Frontal cortex (tissue), 4 donors: Measurements from ENCODE around the gene CABLES1. TPM values are rescaled to one million over a fixed set of nuclear protein-coding genes. Genes with fewer than 3 reads are reported as not detected.
"Not testable (repeated sequence)": the region's sequence is repeated elsewhere in the genome, so short reads cannot be mapped to it uniquely, and the experiment has no call there.

Experiments used
- DNase-seq, 2 donors: peaks; one replicate each; pipeline ENCODE4 v3.0.0; 2012; ENCODE audit warnings: low spot score in 2 of 2
- FAIRE-seq: peaks from 2 replicates; lab custom pipeline; 2012; peaks lifted over from hg19 to GRCh38; lab: Jason Lieb, UNC
- total RNA-seq: library from RNA; depleted of rRNA; stranded (reverse); fragments of >200 nt; gene quantifications from one replicate; pipeline ENCODE4 v1.2.3, GENCODE V29; 2014
- donor health status: control.
- donor health status: control.
- donor health status: control.

CABLES1 gene
- total RNA-seq, 1 donor from 2014 or later, result 4.9 TPM

DNA sequence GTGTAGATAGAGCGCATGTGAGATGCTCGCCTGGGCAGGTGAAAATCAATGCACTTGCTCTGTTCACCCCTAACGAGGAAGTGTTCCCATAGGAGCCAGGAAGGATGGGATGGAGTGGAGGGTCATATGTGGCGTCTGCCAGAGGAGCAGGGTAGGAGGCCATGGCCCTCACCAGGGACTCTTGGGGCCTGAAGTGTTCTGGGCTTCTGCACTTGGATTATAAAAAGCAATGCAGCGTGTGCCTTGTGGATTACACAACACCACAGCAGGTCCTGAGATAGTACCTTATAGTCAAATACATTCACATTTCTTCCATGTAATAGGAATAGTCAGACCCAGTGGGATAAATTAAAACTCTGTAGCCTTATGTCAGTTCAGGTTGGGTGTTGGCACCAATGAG lies 100.1 kb downstream of the CABLES1 start:
- FAIRE-seq (no peak), DNase-seq (no peak)

GRCh38 chr18:23235860-23236259 lies 100.6 kb downstream of the CABLES1 start:
- FAIRE-seq (no peak), DNase-seq (no peak)

DNA sequence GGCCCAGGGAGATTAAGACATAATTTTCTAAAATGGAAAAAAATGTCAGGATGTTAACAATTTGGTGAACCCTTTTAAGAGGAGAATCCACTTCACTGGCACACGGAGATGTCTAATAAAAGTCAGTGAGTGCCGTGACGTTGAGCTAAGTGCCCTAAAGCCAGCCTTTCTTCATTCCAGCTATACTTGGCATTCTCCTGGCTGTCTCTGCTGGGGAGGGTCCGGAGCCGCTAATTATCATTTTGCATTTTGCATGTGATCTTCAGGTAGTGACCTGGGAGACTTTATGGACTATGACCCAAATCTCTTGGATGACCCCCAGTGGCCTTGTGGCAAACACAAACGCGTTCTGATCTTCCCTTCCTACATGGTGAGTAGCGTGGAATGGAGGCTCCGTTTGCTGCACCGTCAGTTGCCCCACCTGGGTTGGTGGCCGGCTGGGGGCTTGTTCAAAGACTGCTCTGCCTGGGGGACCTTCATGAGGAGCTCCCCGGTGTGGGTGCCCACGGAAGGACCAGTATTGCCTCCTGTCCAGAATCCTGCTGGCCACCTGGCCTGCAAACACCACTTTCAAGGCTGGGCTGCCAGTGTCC lies 101.7 kb downstream of the CABLES1 start:
- no peak for FAIRE-seq
- DNase-seq, result no peak

GRCh38 chr18:23237524-23238151 lies 102.4 kb downstream of the CABLES1 start:
- FAIRE-seq (no peak), DNase-seq (no peak)

DNA sequence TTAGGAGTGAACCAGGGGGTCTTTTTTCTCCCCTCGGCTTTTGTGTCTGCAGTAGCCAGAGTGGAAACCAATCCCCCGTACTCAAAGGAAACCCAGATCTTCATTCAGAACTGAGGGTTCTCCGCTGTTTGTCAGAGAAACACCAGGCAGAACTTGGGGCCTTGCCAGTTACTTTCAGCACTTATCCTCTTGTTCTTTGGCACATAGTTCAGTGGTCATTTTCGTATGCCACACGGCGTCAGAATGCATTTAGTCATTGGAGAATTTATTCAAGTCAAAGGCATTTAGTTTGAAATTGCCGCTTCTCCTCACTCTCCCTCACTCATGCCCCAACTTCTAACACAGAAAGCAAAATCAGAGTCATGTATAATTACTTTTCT lies 102.9 kb downstream of the CABLES1 start:
- FAIRE-seq, result no peak

GRCh38 chr18:23238651-23239349 lies 103.5 kb downstream of the CABLES1 start:
- DNase-seq (no peak), FAIRE-seq (no peak)

More for the DNA sequence above, 102.9 kb downstream of the CABLES1 start:
- no peak for DNase-seq

DNA sequence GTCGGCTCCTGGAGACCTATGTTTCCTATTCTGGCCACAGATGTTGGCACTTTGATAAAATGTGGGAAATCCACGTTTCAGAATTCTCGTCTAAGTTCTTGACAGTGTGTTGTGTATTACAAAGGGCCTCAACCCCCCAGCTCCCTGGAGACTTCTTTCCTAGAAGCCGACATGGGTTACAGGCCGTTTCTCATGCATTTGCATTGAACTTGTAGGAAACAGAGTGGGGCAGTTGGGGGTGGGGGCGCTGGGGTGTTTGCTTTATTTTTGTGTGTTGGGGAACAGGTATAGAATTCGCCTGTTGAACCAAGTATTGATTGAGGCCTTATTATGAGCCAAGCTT lies 104.0 kb downstream of the CABLES1 start:
- FAIRE-seq, result no peak
- no peak for DNase-seq

GRCh38 chr18:23239885-23240608 lies 104.8 kb downstream of the CABLES1 start:
- no peak for DNase-seq
- no peak for FAIRE-seq

- DNase-seq, result no peak
- no peak for FAIRE-seq
Measured at GRCh38 chr18:23240609-23240930, 105.3 kb downstream of the CABLES1 start.

- FAIRE-seq, DNase-seq: not testable (repeated sequence)
Measured at GRCh38 chr18:23241833-23242496, 106.7 kb downstream of the CABLES1 start.

- DNase-seq, result no peak
- FAIRE-seq, result no peak
Measured at GRCh38 chr18:23243178-23243577, 107.9 kb downstream of the CABLES1 start.

DNA sequence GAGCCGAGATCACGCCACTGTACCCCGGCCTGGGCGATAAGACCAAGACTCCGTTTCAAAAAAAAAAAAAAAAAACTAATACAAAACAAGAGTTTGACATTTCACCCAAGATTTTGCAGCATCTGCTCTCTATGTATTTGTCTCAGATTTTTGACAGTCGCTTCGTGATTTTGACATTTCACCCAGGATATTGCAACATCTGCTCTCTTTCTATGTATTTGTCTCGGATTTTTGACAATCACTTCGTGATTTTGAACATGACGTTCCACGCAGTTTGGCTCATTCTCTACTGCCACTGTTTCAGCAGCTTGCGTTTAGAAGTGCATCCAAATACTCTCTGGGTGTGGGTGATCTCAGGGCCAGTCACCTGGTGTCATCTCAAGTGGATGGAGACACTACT lies 108.5 kb downstream of the CABLES1 start:
- DNase-seq (no peak), FAIRE-seq (no peak)

GRCh38 chr18:23244401-23244800 lies 109.1 kb downstream of the CABLES1 start:
- DNase-seq (no peak), FAIRE-seq (no peak)

DNA sequence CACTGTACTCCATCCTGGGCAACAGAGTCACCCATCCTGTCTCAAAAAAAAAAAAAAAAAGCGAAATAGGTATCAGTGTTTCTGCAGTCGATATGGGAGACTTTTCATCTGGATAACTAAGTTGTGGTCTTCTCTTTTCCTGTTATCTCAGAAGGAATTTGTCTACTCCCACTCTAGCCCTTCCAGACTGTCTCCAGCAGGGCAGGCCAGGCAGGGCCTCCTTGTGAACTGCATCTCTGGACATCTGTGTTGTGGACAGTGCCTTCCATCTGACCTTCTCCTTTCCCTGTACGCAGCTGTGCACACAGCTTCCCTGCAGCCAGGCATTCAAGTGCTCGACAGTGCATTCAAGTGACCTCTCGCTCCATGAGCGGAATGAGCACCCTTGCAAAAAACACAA lies 110.2 kb downstream of the CABLES1 start:
- DNase-seq (no peak), FAIRE-seq (no peak)

DNA sequence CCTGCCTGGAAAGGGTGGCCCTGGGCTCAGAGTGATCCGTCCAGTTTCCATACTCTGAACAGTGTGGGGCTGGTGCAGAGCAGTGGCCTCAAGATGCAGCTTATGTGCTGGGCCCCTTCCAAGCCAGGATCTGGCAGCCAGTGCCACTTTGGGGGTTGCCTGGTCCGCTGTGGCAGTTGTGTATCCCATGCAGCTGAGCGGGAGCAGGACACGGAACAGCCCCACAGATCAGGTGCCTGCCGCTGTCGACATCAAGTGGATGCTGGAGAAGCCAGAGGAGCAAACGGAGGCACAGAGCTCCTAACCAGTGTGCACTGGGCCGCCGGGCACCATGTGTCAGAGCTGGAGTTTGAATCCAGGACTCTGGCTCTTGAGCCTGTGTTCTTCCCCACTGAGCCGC lies 112.0 kb downstream of the CABLES1 start:
- no peak for DNase-seq
- no peak for FAIRE-seq

DNA sequence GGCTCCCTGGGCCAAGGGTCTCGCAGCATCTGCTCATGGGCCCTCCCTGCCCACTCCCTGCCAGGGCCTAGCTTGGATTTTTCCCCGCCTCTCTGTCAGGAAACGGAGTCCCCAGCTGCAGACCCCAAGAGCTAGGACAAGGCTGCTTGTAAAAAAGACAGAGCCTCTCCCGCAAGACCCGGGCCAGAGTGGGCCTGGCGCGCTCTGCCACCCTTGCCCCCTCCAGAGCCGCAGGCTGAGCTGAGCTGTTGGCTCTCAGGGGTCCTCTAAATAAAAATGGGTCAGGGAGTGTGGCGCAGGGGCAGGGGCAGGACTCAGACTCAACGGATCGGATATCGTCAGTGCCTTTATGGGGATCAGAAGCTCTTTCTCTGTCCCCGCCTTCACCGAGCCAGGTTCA lies 112.6 kb downstream of the CABLES1 start:
- FAIRE-seq (no peak), DNase-seq (no peak)

DNA sequence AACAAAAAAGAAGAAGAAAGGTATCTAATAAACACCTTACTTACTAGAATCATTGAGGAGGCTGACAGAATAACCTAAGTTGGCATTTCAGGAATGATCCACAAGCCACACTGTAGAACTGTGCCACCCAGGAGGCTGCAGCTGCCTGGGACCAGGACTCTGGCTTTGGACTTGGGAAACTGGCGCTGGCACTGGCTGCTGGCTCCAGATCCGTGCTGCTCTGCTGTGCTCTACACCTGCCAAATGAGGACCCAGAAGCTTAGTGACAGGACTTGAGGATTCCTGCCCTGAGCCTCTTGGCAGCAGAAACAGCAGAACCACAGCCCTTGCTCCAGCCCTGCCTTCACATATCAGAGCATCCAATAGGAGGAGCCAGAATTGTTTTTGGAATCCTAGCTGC lies 113.5 kb downstream of the CABLES1 start:
- DNase-seq (no peak), FAIRE-seq (no peak)

GRCh38 chr18:23249348-23249747 lies 114.1 kb downstream of the CABLES1 start:
- no peak for DNase-seq
- FAIRE-seq, result no peak

- DNase-seq (no peak), FAIRE-seq (no peak)
Measured at GRCh38 chr18:23250893-23251656, 115.8 kb downstream of the CABLES1 start.

- FAIRE-seq (no peak), DNase-seq (no peak)
Measured at GRCh38 chr18:23253630-23254029, 118.3 kb downstream of the CABLES1 start.
